Kidney capillary endothelial cell (primary cell): ENCODE data around the gene CREB5.

Experiments
- DNase-seq: peaks from one replicate; pipeline ENCODE4 v3.0.0-alpha.2; 2018; ENCODE audit warnings: low spot score

Gene CREB5

DNA sequence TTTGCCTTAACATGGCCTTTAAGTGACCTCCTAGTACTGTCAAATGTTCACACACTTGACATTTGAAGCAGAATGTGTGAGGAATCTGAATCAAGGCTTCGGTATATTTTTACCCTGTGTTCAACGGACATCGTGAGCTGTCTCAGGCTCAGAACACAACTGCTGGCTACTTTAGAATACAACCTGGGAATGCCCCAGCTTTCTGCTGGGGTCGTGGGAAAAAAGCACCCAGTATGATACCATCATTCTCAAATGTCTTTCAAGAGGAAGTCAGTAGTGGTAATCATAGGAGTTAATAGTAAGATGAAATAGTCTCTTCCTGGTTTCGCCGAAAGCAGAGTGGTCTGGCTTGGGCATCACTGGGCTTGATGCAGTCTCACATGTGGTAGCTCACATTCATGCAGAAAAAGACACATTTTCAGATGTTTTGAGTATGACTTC is 67.2 kb downstream of the CREB5 start:
- DNase-seq = no peak

DNA sequence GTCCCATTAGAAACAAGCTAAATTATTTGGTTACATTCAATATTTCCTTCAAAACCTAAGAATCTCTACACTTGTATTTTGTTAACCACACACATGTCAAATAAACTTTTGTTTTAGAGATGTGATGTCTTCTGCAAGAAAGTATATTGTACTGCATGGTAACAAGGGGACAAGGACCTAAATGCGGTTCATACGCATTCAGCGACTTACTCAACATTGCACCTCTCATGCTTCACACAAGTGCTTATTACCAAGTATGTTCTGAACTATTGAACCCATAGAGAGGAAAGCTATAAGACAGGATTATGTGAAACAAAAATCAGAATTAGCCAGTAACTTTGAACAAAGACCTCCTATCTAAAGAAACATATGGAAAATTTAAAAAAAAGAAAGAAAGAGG is 68.3 kb downstream of the CREB5 start:
- DNase-seq = no peak

DNA sequence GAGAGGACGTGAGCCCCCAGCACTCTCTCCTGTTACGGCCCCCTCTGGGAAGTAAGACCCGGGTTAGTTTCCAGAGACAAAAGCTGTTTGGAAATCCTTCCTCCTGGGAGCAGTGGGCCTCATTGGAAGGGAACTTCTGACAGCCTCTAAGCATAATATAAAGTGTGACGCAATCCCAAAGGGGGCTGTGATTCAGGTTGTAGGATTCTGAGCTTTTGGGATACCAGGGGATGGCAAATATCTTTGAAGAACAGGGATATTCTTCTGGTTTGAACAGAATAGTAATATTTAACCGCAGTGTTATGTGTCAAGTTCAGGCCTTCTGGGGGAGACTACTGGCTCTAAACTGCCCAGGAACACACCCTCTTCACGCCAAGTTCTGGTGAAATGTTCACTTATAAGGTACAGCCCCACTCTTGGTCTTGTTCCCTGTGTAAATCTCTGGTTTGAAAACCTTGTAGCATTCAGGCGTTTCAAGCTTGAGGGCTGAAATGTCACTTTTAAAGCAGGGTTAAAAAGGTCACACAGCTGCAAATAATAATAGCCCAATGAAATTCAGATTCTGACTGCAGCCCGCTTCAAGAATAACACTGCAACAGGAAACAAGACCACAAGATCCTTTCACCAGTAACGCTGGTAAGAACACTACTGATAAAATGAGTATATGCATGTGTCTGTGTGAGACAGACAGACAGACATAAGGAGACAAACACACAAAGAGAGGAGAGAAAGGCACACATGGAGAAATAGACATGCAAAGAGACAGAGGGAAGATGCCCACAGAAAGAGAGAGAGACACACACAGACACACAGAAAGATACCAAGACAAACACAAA is 69.0 kb downstream of the CREB5 start:
- DNase-seq = no peak

DNA sequence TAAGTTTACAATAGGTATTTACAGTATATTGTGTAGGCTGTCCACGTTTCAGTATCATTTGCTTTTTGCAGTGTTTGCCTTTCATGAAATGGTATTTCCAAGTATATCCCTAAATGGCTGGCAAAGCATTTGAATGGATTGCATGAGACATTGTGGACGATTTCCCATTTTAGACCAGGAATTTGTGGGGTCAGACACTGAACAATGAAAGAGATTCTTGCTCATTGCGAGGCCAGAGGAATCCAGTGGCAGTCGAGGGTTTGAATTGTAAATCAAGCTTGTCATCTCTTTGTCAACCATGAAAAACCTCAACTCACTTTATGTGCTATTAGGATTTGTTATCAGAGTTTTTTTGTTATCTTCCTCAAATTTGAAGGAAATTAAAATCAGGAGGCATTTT is 70.8 kb downstream of the CREB5 start:
- no peak for DNase-seq

DNA sequence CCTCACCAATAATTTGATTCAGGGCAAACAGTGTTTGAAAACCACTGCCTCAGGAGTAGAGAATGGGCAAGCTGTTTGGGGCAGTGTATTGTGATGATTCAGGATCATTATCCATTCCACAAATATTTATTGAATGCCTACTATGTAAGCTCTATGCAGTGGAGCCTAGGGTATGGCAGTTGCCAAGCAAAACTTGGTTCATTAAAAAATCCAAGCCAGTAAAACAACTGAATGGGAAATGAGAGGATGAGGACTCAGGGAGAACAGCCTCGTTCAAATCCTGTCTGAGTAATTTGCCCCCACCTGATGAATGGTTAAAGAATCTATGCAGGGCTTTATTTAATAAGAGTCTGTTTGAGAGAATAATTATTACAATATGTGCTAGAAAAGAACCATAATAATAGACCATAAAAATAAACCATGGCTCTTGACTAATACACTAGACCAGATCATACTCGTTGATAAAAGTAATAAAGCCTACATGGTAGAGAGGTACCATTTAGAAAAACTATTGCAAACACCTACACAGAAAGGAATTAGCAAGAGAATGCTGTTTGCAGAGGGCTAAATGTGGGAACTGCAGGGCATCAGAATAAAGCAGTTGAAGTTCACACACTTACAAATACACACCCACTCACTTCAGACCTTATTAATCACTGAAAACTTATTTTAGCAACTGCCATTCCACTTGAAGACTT is 71.7 kb downstream of the CREB5 start:
- no peak for DNase-seq

DNA sequence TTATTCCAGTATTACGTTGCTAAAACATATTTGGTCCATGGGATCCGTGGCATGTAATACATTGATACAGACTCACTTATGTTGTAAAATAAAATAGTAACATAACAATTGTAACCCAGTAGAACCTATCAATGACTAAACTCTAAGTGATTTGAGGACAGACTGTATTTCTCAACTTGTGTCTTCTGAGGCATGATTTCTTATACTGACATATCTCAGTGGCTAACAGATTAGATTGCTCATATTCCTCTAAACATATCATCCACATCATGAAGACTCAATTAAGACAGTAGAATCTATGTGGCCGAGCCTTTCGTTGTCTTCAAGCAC is 72.3 kb downstream of the CREB5 start:
- DNase-seq = no peak

DNA sequence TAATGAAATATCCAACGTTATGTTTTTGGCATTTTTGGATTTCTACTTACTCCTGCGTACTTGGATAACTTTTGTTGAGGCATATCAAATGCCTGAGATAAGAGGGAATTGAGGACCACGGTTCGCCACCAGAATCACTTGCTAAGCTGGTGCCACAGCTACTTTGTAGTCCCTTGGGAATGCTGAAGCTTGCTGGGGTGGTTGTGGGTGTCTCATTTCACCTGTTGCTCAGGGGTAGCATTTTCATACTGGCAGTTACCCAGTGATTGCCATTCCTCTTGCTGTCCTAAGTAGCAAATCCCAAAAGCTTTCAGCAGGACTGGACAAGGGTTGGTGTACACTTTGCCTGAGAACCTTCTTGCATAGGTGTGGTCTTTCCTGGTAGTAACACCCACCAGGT is 75.2 kb downstream of the CREB5 start:
- no peak for DNase-seq

DNA sequence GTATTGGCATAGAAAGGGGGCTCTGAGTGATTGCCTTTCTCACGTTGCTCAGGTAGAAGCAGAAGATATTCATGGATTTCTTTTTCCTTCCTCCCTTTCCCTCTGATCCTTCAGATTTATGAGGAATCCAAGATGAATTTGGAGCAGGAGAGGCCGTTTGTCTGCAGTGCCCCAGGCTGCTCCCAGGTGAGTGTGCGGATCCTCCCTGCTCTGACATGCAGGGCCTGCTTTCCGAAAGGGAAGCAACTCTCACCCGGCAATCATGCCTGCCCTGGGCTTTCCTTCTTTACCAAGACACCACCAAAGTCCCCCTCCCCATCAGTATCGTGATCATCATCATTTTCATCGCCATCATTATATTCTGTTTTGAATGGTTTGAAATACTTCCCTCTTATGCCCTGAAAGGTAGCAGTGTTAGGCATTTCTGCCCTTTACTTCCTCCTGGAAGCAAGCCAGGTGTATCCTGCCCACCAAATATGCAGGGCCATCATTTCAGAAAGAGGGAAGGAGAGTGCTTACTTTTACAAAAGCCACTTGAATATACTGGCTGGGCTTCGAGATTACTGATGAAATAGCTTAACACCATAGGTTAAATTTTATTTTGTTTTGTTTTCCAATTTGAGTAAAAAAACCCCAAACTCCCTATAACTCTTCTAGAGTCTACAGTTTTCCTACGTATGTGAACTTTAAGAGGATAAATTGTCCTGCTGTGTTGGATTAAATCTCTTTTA is 75.9 kb downstream of the CREB5 start:
- no peak for DNase-seq

DNA sequence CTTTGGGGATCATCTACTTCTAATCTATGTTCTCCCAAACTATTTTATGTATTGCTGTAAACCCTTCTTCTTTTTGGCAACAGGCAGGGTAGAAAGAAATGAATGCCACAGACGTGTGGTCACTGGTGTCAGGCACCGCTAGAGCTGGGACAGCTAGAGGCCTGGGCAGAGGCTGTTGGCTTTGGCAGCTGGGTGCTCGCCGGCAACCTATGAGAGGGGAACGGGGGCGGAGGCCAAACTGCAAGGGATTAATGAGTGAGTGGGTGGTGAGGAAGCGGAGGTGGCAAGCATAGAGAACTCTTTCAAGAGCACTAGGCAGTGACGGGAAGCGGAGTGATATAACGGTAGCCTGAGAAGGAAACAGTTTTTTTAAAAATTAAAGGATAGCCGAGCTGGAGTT is 78.5 kb downstream of the CREB5 start:
- DNase-seq = no peak

DNA sequence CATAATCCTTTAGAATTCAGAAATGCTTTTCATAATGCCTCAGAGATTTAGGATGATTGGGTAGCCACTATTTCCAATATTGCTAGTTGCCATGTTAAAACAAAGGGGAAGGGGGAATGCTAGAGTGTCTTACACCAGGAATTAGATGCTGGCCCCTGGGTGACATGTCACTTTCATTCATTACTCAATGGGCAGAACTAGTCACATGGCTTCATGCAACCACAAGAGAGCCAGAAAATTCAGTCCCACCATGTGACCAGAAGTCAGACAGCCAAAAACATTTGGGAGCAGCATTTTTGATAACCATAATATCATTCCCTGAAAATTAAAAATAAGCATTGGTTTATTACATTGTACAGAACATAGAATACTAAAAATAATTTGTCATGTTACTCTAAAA is 81.2 kb downstream of the CREB5 start:
- DNase-seq = no peak

DNA sequence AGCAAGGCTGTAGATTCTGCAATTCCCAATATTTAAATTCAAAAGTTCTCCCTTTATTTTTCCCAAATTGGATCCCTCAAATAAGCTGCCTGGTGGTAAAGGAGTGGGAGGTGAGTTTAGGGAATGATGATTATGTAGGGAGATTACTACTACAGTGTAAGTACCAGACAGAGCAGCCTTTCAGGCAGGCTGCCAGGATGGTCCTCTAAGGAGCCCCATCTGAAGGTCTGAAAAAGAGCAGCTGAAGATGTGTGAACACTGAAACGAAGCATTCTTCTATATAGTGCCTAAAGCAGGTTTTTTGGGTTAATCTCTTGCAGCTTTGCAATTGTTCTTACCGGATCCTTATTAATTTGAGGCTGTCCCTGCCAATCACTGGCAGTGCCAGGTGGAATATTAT is 84.7 kb downstream of the CREB5 start:
- no peak for DNase-seq

DNA sequence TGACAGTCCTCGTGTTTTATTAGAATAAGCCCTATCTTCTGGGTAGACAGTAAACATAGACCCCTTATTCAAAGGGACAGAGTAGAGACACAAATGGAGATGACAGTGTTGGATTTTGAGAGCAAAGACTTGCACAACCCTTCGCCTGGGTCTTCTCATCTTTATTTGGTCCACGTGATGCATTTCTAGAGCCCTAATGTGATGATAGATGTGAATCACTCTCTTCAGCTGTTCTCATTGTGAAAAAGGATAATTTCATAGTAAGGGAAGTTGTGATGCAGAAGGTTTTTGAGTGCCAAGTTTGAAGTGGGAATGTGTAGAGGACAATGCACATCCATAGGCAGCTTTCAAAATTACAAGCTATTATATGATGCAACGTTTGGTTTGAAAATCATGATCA is 86.3 kb downstream of the CREB5 start:
- DNase-seq = no peak

DNA sequence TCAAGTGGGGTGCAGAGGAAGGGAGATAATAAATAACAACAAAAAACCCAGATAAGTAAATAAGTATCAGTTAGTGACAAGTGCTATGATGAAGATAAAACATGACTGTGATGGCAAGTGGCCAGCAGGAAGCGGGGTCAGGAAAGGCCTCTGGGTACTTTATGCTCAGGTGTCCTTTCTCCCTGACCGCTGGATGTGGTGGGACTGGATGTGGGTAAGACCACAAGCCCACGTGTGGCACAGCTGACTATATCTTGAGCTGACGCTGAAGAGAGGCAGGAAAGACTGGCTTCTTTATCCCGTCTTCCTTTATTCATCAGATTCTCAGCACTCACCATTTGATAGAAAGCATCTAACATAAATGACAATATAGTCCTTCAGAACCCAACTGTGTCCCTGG is 87.8 kb downstream of the CREB5 start:
- DNase-seq = no peak

DNA sequence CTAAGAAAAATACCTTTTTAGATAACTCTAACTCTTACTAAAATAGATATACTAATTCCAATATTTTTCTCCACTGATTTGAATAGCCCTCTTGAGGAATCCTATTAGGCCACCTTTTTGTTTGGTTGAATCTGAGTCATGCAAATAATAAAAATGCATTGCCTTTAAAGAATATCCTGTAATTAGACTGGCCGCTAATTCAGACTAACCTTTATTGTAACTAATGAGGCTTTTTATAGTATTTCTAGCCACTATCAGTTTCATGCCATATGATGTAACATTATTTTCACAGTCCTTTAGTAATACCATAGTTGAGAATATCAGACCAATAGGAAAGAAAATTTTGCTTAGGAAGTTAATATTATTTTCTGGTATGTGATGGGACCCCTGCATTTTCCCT is 90.1 kb downstream of the CREB5 start:
- no peak for DNase-seq

DNA sequence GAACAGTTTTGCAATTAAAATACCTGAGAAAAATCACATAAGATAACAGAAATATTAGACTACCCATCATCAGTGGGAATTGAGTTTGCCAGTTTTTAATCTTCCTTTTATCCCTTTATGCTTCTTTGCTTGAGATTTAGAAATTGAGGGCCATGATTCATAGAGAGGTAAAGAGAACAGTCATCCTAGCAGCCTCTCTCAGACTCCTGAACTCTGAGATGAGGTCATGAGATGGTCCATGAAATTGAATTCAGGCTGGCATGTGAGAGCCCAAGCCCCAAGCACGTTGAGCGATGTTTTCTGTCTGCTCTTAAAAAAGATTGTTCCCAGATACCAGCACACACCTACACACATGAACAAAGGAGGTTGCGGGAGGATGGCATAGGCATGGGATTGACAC is 91.1 kb downstream of the CREB5 start:
- no peak for DNase-seq

DNA sequence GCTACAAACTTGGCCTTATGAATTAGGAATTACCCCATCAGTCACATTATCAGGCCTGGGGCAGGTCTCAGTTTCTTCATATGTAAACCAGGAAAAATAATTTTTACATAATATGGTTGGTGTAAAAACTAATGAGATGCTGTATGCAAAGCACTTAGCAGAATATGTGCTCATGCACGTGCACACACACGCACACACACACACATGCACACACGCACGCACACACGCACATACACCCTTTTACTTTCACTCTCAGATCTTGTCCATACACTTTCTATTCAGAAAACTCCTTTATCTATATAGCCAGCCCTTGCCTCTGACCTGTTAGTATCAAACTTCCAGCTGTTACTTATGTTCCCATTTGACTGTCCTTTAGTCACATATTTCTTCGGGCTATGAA is 92.7 kb downstream of the CREB5 start:
- DNase-seq = no peak

DNA sequence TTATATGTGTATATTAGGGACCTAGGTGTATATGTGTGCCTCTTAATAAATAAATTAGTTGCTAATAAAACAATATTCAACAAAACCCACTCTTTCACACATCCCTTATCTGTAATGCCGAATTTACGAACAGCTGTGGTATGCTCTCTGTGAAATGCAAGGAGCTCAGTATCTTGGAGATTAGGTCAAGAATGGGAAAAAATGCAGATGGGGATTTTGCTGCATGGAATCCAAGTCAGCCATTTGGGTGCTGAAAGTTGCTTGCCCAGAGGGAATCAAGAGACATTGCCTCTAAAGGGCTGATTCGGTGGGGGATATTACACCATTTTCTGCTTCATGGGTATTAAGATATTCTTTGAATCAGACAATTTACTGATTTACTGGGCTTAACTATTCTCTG is 93.5 kb downstream of the CREB5 start:
- DNase-seq = no peak

DNA sequence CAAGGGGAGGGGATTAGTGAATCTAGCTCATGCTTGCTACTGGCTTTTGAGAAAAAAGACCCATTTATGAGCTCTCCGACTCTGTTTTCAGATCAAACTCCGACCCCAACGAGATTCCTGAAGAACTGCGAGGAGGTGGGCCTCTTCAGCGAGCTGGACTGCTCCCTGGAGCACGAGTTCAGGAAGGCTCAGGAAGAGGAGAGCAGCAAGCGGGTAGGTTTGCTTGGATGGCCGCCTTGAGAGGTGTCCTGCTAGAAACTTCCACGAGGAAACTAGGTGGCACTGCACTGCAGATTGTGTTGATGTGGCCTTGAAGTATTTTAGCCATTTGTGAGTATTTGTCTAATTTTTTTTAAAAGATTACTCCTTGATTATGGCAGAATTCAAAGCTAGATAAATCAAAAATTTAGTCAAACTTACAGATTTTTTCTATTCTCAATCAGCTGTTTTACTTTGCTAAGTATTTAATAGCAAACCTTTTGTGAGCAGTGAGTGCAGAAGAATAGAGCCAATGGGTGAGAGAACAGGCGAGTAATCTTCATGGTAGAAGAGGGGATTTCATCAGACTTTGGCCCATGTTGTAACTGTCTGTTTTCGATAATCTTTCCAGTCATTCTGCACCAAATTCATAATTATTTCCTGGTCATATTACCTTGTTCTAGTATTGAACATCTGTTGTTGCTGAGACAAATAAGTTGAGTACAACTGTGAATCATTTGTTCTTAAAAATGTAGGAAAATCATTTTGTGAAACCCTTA is 95.4 kb downstream of the CREB5 start:
- no peak for DNase-seq

DNA sequence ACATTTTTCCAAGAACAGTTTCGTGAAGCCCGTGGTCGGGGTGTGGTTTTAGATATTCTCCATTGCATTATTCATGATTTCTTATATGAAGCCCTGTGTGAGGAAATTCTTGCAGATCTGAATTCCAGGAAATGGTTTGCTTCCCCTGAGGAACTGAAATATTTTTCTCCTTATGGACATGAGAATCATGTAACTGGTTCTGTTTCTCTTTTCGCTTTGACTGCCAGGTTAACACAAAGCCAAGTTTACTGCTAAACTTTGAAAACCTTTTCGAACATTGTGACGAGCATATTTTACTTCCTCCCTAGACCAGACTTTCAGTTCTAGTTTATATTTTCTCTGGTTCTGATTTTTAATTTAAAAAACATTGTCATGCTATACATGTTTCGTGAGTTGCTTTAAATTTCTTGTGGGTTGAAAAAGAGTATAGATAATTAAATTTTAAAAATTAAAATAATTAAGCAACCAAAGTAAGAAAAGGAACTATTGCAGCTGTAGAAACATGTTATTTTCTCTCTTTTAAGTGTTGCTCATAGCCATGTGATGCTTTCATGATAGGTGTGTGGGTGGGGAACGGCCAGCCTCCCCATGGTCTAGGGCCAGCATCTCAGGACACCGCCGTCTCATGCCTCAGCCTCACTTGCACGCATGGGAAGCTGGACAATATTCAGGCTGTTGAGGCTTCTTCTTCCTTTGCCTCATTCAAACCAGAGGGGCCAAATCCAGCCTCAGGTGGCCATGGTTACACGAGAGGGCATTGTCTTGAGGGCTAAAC is 97.1 kb downstream of the CREB5 start:
- peak; percentile 74 for DNase-seq

DNA sequence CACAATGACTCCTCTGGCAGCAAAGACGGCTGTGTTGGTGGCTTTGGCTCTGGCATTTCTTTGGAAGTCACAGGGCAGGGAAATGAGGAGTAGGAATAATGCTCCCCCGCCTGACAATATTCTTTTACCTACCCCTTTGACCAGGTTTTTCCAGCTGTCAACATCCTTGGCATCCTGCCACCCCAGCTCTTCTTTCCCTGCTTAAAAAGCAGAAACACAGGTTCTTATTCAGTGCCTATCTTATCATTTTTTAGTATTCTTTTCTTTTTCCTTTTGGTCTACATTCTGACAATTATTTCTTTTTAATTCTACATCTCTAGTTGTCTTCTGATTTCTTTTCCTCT is 97.7 kb downstream of the CREB5 start:
- no peak for DNase-seq

DNA sequence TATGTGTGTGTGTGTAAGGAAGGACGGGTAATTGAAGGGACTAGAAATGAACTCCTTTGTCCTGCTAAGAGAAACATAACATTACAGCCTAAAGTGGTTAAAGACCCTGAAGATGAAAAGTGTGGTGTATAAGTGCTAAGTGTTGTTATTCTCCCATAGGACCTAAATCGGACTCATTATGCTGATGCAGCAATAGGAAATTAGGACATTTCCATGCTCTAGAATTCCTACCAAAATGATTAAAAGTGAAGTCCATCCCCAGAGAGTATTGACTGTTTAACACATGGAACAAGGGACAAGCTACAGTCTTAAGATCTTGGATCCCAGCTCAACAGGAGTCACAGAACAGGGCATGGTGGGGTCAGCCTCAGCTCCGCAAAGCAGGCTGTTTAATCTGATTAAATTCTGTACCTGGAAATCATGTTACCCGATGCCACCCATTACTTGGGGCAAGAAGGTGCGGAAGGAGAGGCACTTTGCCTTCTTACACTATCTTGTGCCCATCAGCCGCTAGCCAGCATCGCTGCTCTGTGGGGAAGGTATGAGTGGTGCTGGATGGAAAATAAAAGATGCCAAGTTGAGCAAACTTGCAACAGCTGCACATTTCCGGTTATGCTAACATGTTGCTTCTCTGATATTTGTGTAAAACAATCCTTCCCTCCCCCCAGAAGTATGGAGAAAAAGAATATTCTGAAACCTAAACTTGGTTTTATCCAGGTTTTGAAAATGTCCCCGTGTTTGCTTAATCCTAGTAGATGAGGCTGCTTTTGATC is 100.5 kb downstream of the CREB5 start:
- no peak for DNase-seq
